LNCAP (cell line): ENCODE data around the gene ATP2B3.

Source experiments
- CTCF ChIP-seq: fragments of 450-650 bp; IDR thresholded peaks from 2 replicates; pipeline ENCODE4 v1.5.1; 2017; ENCODE audit warnings: mild to moderate bottlenecking

ATP2B3 gene

GRCh38 chrX:153502131-153502530, 15.3 kb upstream of the ATP2B3 start:
- TF ChIP-seq CTCF = no peak

GRCh38 chrX:153502796-153503195, 14.6 kb upstream of the ATP2B3 start:
- no peak for TF ChIP-seq CTCF

- TF ChIP-seq CTCF = no peak
Observed at GRCh38 chrX:153504445-153505016, 12.9 kb upstream of the ATP2B3 start.

GRCh38 chrX:153505361-153505760, 12.1 kb upstream of the ATP2B3 start:
- no peak for TF ChIP-seq CTCF

GRCh38 chrX:153507484-153508178, 9.8 kb upstream of the ATP2B3 start:
- TF ChIP-seq CTCF = peak; percentile 67

- no peak for TF ChIP-seq CTCF
Observed at GRCh38 chrX:153509592-153509991, 7.8 kb upstream of the ATP2B3 start.

DNA sequence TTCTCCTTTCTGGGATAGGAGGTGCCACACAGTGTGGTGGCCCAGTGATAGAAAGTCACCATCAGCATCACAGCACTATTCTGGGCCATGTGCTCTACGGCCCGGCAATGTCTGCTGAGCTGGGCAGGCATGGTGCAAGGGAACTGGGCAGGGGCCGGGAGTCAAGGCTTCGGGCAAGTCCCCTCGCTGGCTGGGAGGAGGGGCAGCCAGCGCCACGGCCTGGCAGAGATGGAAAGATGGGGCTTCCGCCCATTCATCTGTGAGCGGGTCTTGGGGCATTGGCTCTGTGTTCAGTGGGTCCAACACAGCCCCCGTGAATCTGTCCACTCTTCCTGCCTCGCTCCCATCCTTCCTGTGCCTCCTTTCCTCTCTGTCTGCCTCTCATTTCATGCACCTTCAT, 7.1 kb upstream of the ATP2B3 start:
- no peak for TF ChIP-seq CTCF
